Brain microvascular endothelial cell (primary cell): Measurements from ENCODE around the gene CCDC47.

Experiments used
- DNase-seq: peaks from one replicate; pipeline ENCODE4 v3.0.0-alpha.2; 2020
- H3K27ac ChIP-seq: fragments of 250-450 bp; sonication (Bioruptor Pico); 2 replicates; pipeline ENCODE4 v1.5.1; 2020; ENCODE audit warnings: mild to moderate bottlenecking, moderate library complexity
- H3K27me3 ChIP-seq: fragments of 250-450 bp; sonication (Bioruptor Pico); replicated peaks from 2 replicates; pipeline ENCODE4 v1.5.1; 2020; ENCODE audit warnings: mild to moderate bottlenecking
- H3K36me3 ChIP-seq: fragments of 250-450 bp; sonication (Bioruptor Pico); replicated peaks from 2 replicates; pipeline ENCODE4 v1.5.1; 2020; ENCODE audit warnings: mild to moderate bottlenecking
- H3K4me3 ChIP-seq: 2 replicates; pipeline ENCODE4 v1.5.1; 2011; ENCODE audit warnings: low read depth, mild to moderate bottlenecking, control low read depth, low read length, moderate library complexity
- CTCF ChIP-seq: IDR thresholded peaks from 2 replicates; pipeline ENCODE4 v1.5.1; 2011; ENCODE audit warnings: low read depth, mild to moderate bottlenecking, moderate library complexity, low read length, control low read depth, inconsistent platforms; ENCODE audit errors: missing control alignments
- in situ Hi-C: cut with HindIII; loops from 2 replicates; pipeline ENCODE4 v1.10.0; 2017; ENCODE audit warnings: low sequenced_read_pairs, low pct_ligation_motif_present

The CCDC47 gene

GRCh38 chr17:63701868-63702720, 71.3 kb downstream of the CCDC47 start:
- Histone ChIP-seq H3K4me3 (no peak overlapping the region), H3K27ac (no peak overlapping the region), H3K27me3 (no peaks in the 10 kb centered on the region), H3K36me3 (peaks cover 13% of the 10 kb centered on the region)
- TF ChIP-seq CTCF: no peak
- DNase-seq: no peak
- in situ Hi-C loops: no loop called here

GRCh38 chr17:63701456-63701820, 72.0 kb downstream of the CCDC47 start:
- no peak overlapping the region for H3K27ac ChIP-seq
- no peak for DNase-seq
- in situ Hi-C loops: no loop called here
- TF ChIP-seq CTCF: no peak
- H3K4me3 ChIP-seq: peak overlapping the region; percentile 43
- no peaks in the 10 kb centered on the region for H3K27me3 ChIP-seq
- peaks cover 13% of the 10 kb centered on the region for H3K36me3 ChIP-seq

DNA sequence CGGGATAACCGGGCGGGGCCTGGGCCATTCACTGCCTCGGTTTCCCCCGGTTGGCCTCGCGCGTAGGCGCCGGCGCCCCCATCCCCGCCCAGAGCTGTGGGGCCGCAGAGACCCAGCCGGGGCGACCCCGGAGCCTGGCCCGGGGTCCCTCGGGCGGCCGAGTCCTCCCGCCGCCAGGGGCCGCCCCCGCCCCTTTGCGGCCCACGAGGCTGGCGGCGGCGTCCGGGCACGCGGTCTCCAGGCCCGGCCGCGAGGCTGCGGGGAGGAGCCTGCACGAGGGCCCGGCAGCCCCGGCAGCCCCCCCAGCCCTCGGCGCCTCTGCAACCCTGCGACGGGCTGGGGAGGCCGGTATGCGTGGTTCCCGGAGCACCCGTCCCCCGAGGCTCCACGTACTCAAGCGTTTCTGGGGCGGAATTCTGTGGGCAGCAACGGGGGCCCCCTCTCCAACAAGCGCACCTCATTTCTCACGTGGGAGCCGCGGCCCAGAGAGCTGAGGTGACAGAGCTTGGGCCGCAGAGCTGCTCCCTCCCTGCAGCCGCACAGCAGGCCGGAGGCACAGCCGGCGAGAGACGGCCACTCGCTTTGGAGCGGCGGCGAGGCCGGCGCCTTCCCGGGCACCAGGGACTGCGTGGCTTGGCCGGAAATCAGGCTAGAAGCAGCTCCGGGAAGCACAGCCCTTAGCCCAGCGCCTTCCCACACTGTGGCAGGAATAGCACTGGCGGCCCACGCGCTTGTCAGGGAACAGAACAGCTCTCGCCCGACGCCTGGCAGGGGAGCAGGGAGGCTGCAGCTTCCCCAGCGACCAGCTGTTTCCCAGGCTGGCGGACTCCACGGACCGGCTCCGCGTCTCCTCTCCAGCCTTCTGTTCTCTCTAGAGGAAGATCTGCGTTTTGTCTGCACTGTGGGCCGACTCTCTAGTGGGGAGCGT, 72.6 kb downstream of the CCDC47 start:
- in situ Hi-C loops: no loop called here
- Histone ChIP-seq H3K4me3 (peak overlapping the region; percentile 55), H3K36me3 (peaks cover 10% of the 10 kb centered on the region), H3K27me3 (no peaks in the 10 kb centered on the region), H3K27ac (peak overlapping the region; percentile 45)
- peak; percentile 15 for TF ChIP-seq CTCF
- DNase-seq: peak; percentile 39

GRCh38 chr17:63699638-63700527, 73.5 kb downstream of the CCDC47 start, which contains the start of gene LIMD2:
Gene LIMD2, minus strand, starts transcription at chr17:63700125. Its CDS starts 827 bp downstream, at chr17:63699298.
- Histone ChIP-seq H3K27ac (peak within 1 kb of the TSS; percentile 45), H3K4me3 (peak within 1 kb of the TSS; percentile 55), H3K27me3 (no peaks in the 10 kb centered on the region), H3K36me3 (peaks cover 6% of the 10 kb centered on the region)
- in situ Hi-C loops: no loop called here
- DNase-seq: no peak
- TF ChIP-seq CTCF: no peak

DNA sequence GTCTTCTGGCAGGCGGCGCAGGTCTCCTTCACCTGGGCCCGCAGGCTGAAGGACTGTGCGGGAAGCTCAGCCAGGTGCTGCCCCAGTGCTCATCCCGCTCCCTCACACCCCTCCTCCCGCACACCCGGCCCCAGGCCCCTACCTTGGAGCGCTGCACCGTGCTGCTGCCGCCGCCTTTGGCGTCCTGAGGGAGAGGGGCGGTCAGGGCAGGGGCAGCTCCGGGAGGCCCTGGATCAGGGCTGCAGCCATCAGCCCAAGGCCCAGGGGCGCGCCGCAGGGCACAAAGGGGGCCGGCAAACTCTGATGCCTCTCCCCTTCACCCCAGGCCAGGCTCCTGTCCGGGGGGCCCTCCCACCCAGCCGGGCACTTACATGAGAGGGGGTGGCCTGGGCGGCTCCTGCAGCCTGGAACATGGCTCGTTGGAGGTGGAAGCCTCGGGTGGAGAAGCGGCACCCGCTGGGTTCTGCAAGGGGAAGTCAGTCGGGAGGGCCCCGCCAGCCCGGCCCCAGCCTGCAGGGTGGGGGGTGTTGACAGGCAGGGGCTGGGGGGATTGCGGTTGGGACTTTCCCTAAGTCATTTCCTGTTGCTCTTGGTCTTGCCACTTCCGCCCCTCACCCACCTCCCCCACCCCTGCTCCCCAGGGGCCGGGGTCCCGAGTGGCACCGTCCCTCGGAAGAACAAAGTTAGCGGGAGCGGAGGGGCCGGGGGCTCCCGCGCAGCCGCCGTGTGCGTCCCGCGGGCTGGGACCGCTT, 74.3 kb downstream of the CCDC47 start:
- in situ Hi-C loops: no loop called here
- no peaks in the 10 kb centered on the region for H3K27me3 ChIP-seq
- DNase-seq: no peak
- H3K4me3 ChIP-seq: peak overlapping the region; percentile 55
- H3K27ac ChIP-seq: no peak overlapping the region
- peaks cover 4% of the 10 kb centered on the region for H3K36me3 ChIP-seq
- no peak for TF ChIP-seq CTCF
